Panc1 (cell line): ENCODE data around the gene ZDHHC1. TPM values are rescaled to one million over a fixed set of nuclear protein-coding genes. Genes with fewer than 3 reads are reported as not detected.

Experiments used
- ATAC-seq: fragments of 200-7000 bp; cut with Tn5 transposase; 2 replicates; pipeline ENCODE4 v1.9.1; 2020; ENCODE audit warnings: mild to moderate bottlenecking, moderate library complexity
- BruUV-seq: library from RNA; stranded (reverse); fragments of 400-500 nt; replicated peaks from 2 replicates; lab custom pipeline; 2021; lab: Mats Ljungman, UMichigan
- CTCF ChIA-PET: fragments of 300-600 bp; sonication (Branson Sonifier 250); formaldehyde crosslinking; loops from one replicate; lab custom pipeline; 2022; ENCODE audit warnings: antibody characterized with exemption; lab: Charles Lee
- POLR2A ChIA-PET: fragments of 300-600 bp; sonication (Branson Sonifier 250); formaldehyde crosslinking; loops from one replicate; lab custom pipeline; 2022; ENCODE audit warnings: antibody characterized with exemption; lab: Charles Lee
- DNase-seq: peaks from one replicate; pipeline ENCODE4 v3.0.0-alpha.2; 2010; ENCODE audit warnings: low read depth, low spot score
- H3K27ac ChIP-seq: 2 replicates; pipeline ENCODE4 v1.5.1; 2011; ENCODE audit warnings: mild to moderate bottlenecking, low read length, inconsistent platforms
- H3K27me3 ChIP-seq: fragments of 200-500 bp; sonication (Bioruptor generic); 2 replicates; pipeline ENCODE4 v1.6.0; 2014; ENCODE audit warnings: low read length, inconsistent platforms; ENCODE audit not compliant: control insufficient read depth, insufficient read depth
- H3K36me3 ChIP-seq: fragments of 200-500 bp; sonication (Bioruptor generic); 2 replicates; pipeline ENCODE4 v1.5.1; 2014; ENCODE audit warnings: inconsistent platforms, mild to moderate bottlenecking, low read length, moderate library complexity; ENCODE audit not compliant: control insufficient read depth, insufficient read depth
- H3K4me1 ChIP-seq: 2 replicates; pipeline ENCODE4 v1.5.1; 2011; ENCODE audit warnings: inconsistent platforms, mild to moderate bottlenecking, low read length, moderate library complexity; ENCODE audit not compliant: control insufficient read depth, insufficient read depth
- H3K4me3 ChIP-seq, 2 experiments: 2 replicates each; pipeline ENCODE4 v1.5.1; 2011 to 2012; ENCODE audit warnings: low read depth in 2 of 2, low read length in 2 of 2, mild to moderate bottlenecking in 2 of 2, inconsistent platforms in 1 of 2, moderate library complexity in 1 of 2
- H3K9me3 ChIP-seq: fragments of 200-500 bp; sonication (Bioruptor generic); 2 replicates; pipeline ENCODE4 v1.5.1; 2014; ENCODE audit warnings: low read depth, mild to moderate bottlenecking, inconsistent platforms, low read length, moderate library complexity; ENCODE audit not compliant: control insufficient read depth, insufficient read depth
- CTCF ChIP-seq: fragments of 450-650 bp; IDR thresholded peaks from 2 replicates; pipeline ENCODE4 v1.5.1; 2017; ENCODE audit warnings: mild to moderate bottlenecking
- POLR2AphosphoS5 ChIP-seq: IDR thresholded peaks from 2 replicates; pipeline ENCODE4 v1.6.1; 2012; ENCODE audit warnings: mild to moderate bottlenecking, low read depth, low read length, moderate library complexity
- REST ChIP-seq, 2 experiments: IDR thresholded peaks; 2 replicates each; pipeline ENCODE4 v1.6.1; 2011 to 2012; ENCODE audit warnings: low read depth in 2 of 2, control low read depth in 1 of 2, low read length in 1 of 2, mild to moderate bottlenecking in 1 of 2, moderate library complexity in 1 of 2; ENCODE audit not compliant: insufficient read depth in 1 of 2
- SIN3A ChIP-seq: IDR thresholded peaks from 2 replicates; pipeline ENCODE4 v1.6.1; 2012; ENCODE audit warnings: low read depth, mild to moderate bottlenecking, low read length, moderate library complexity, borderline replicate concordance; ENCODE audit not compliant: insufficient read depth
- TCF7L2 ChIP-seq: IDR thresholded peaks from 2 replicates; pipeline ENCODE4 v1.6.1; 2011; ENCODE audit warnings: mild to moderate bottlenecking, low read depth, low read length, inconsistent platforms
- in situ Hi-C: cut with HindIII; loops from 2 replicates; pipeline ENCODE4 v1.10.0; 2016; ENCODE audit warnings: low sequenced_read_pairs, low pct_unique_long_range_greater_than_20kb
- intact Hi-C: fragments of 100-400 bp; cut with micrococcal nuclease; formaldehyde crosslinking; loops from one replicate; pipeline ENCODE4 v1.10.0; 2022; ENCODE audit not compliant: unreplicated experiment
- total RNA-seq: library from RNA; stranded (reverse); gene quantifications from one replicate; pipeline ENCODE4 v1.2.1, GENCODE V29; 2021; ENCODE audit not compliant: unreplicated experiment

ZDHHC1 gene
- total RNA-seq, 1 experiment from 2014 or later, result 7.8 TPM

- DNase-seq (no peak), ATAC-seq (no peak)
- BruUV-seq, result no TSS peak
- H3K4me1 ChIP-seq, result no peaks in the 10 kb centered on the region
- ChIA-PET CTCF (interaction anchor here (0.6 kb wide), 1 partner anchor 112 kb away, joined by 6 read pairs; no protein-coding TSS in a partner anchor), POLR2A (no interaction called here)
- H3K27ac ChIP-seq, result no peak overlapping the region
- intact Hi-C loops (no loop called here), in situ Hi-C loops (no loop called here)
- H3K4me3 ChIP-seq, result no peak overlapping the region
- H3K9me3 ChIP-seq, result no peaks in the 10 kb centered on the region
- no peaks in the 10 kb centered on the region for H3K36me3 ChIP-seq
- TF ChIP-seq TCF7L2 (no peak), CTCF (no peak; the same call in 1 of the 2 replicates), REST (IDR thresholded peaks at IDR 0.05; ENCODE audit: insufficient read depth in 1 of 2, low read depth in 2 of 2, low read length in 1 of 2) (no peak), POLR2AphosphoS5 (no peak), SIN3A (no peak)
- H3K27me3 ChIP-seq, result no peaks in the 10 kb centered on the region
These were observed 8.4 kb downstream of the ZDHHC1 start for GRCh38 chr16:67407788-67408452.

DNA sequence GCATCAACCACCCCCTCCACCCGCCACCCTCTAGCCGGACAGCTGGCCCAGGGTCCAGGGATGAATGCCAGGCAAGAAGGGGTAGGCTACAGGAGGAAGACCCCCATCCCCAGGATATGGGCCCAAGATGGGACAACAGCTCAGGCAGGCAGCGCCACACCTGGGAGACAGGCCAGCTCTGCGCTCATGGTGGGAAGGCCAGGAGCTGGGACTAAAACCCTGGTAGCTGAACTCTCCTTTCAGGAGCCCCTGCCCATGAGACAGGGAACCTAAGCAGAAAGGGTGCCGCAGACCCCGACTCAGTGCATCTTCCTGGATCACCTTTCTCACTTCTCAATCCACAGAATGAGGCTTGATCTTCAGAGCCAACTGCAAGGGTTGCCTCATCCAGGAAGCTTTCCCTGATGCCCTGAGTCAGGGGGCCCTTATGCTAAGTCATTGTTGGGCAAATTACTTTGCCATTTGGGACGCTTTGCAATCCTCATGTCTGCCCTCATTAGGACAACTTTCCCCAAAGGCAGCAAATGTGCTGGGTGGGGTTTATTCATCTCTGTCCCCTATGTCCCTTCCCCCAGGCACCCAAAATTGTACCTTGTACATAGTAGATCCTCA is 9.0 kb downstream of the ZDHHC1 start:
- no peaks in the 10 kb centered on the region for H3K27me3 ChIP-seq
- no peak for DNase-seq
- intact Hi-C loops, result no loop called here
- no peak overlapping the region for H3K4me3 ChIP-seq
- POLR2A ChIA-PET, result no interaction called here
- no peak overlapping the region for H3K27ac ChIP-seq
- no peaks in the 10 kb centered on the region for H3K36me3 ChIP-seq
- TF ChIP-seq CTCF (no peak), TCF7L2 (no peak), POLR2AphosphoS5 (no peak), REST (IDR thresholded peaks at IDR 0.05; ENCODE audit: insufficient read depth in 1 of 2, low read depth in 2 of 2, low read length in 1 of 2) (no peak)
- no peaks in the 10 kb centered on the region for H3K9me3 ChIP-seq
- no TSS peak for BruUV-seq
- ATAC-seq, result no peak
- CTCF ChIA-PET, result no interaction called here
- no peaks in the 10 kb centered on the region for H3K4me1 ChIP-seq
- in situ Hi-C loops, result no loop called here
